H1 (cell line): Measurements from ENCODE around the gene UBTD1. TPM values are rescaled to one million over a fixed set of nuclear protein-coding genes. Genes with fewer than 3 reads are reported as not detected.

Source experiments
- ATF2 ChIP-seq: IDR thresholded peaks from 2 replicates; pipeline ENCODE4 v1.6.1; 2012; ENCODE audit warnings: low read length, inconsistent platforms
- ATF3 ChIP-seq: IDR thresholded peaks from 2 replicates; pipeline ENCODE4 v1.6.1; 2011; ENCODE audit warnings: low read depth, mild to moderate bottlenecking, low read length; ENCODE audit not compliant: insufficient read depth
- BACH1 ChIP-seq: IDR thresholded peaks from 2 replicates; pipeline ENCODE4 v1.6.1; 2012; ENCODE audit warnings: low read length, improper control_type of control experiment
- CHD2 ChIP-seq: IDR thresholded peaks from 2 replicates; pipeline ENCODE4 v1.6.1; 2012; ENCODE audit warnings: low read length, improper control_type of control experiment
- CHD7 ChIP-seq: fragments of 300-600 bp; sonication (generic); IDR thresholded peaks from 2 replicates; pipeline ENCODE4 v1.7.1; 2012; ENCODE audit warnings: low read length, moderate library complexity, mild to moderate bottlenecking, inconsistent platforms; ENCODE audit not compliant: insufficient replicate concordance
- EZH2 ChIP-seq: fragments of 200-600 bp; sonication (generic); IDR thresholded peaks from 2 replicates; pipeline ENCODE4 v1.7.1; 2012; ENCODE audit warnings: low read depth, mild to moderate bottlenecking, moderate library complexity, low read length, inconsistent platforms; ENCODE audit not compliant: severe bottlenecking
- FOSL1 ChIP-seq: IDR thresholded peaks from 2 replicates; pipeline ENCODE4 v1.6.1; 2011; ENCODE audit warnings: mild to moderate bottlenecking, low read depth, low read length, moderate library complexity; ENCODE audit not compliant: insufficient read depth
- SIN3A ChIP-seq, 2 experiments: IDR thresholded peaks in 1 of 2; conservative IDR thresholded peaks in 1 of 2; 2 replicates each; pipeline ENCODE4 v1.6.1; 2011 to 2012; ENCODE audit warnings: low read length in 2 of 2, improper control_type of control experiment in 1 of 2, low read depth in 1 of 2, mild to moderate bottlenecking in 1 of 2
- SRF ChIP-seq: IDR thresholded peaks from 2 replicates; pipeline ENCODE4 v1.6.1; 2011; ENCODE audit warnings: mild to moderate bottlenecking, low read depth, low read length, moderate library complexity
- polyA plus RNA-seq, 7 experiments: library from polyadenylated mRNA; depleted of rRNA in 3 of 7; stranded (reverse) in 5 of 7; unstranded in 2 of 7; fragments of >200 nt in 5 of 7; fragments of 200-250 nt in 2 of 7; gene quantifications; 1 replicate in 5 of 7; 2 replicates in 1 of 7; 4 replicates in 1 of 7; pipeline versions ENCODE4 v1.2.1 to v1.2.3, GENCODE V29; 2011 to 2013; ENCODE audit warnings: missing spikeins in 2 of 7, mixed read lengths in 2 of 7
- total RNA-seq: library from RNA; stranded (reverse); fragmentation: NEBNext Ultra II Directional; extraction: Animal tissue kit (Norgen Biotek cat#: 25700); gene quantifications from 2 replicates; pipeline ENCODE4 v1.2.1, GENCODE V29; 2021

Gene UBTD1
- total and polyA plus RNA-seq, 2 of the 8 experiments (the other 6 are each of a cell fraction or from before 2014, with no cell fraction given): 22.3 to 36.2 TPM

GRCh38 chr10:97612386-97612785 lies 113.7 kb downstream of the UBTD1 start (continued):
- no peak for TF ChIP-seq ATF2
- TF ChIP-seq SRF: no peak
- TF ChIP-seq FOSL1: no peak
- TF ChIP-seq ATF3: no peak
- no peak for TF ChIP-seq CHD7
- no peak for TF ChIP-seq BACH1
- 0 out of 4 replicates have a peak, but pooled peaks of 1 of the 2 experiments have one; percentile 23 for TF ChIP-seq SIN3A (conservative IDR thresholded peaks at IDR 0.05 in 1 of 2, IDR thresholded peaks at IDR 0.05 in 1 of 2; ENCODE audit: low read depth in 1 of 2, low read length in 2 of 2)
- no peak for TF ChIP-seq EZH2
- TF ChIP-seq CHD2: no peak
